ENCODE measurements around the gene ISCU. TPM values are rescaled to one million over a fixed set of nuclear protein-coding genes. Genes with fewer than 3 reads are reported as not detected.

ISCU gene
- total and polyA plus RNA-seq, 2 donors (not counting 3 experiments of a cell fraction or from before 2014, with no cell fraction given) = 74.8 to 78.6 TPM

DNA sequence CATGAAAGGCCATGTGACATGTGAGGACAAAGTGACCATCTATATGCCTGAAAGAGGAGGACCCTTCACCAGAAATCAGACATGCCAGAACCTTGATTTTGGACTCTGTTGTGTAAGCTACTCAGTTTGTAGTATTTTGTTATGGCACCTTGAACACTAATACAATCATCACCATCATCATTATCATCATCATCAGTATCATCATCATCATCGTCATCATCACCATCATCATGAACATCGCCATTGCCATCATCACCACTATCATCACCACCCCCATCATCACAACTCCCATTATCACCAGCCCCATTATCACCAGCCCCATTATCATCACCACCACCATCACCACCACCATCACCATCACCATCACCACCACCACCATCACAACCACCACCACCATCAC, 15.9 kb downstream of the ISCU start:
- BruUV-seq (replicated peaks) = no TSS peak
- POLR2A ChIA-PET = no interaction called here

More for the DNA sequence above, 15.9 kb downstream of the ISCU start:
- Histone ChIP-seq H3K4me2 (ENCODE audit: insufficient read depth, low read length) (no peak overlapping the region), H3K27me3 (ENCODE audit: control insufficient read depth in 2 of 2, insufficient read depth in 2 of 2, low read length in 2 of 2) (no peaks in the 10 kb centered on the region), H3K27ac (ENCODE audit: insufficient read depth, low read depth, low read length) (no peak overlapping the region), H3K9ac (replicated peaks; ENCODE audit: extremely low read depth, insufficient read depth, low read length) (no peak overlapping the region), H2AFZ (ENCODE audit: low read depth, low read length) (no peak overlapping the region), H3K9me1 (replicated peaks; ENCODE audit: control insufficient read depth, extremely low read depth, insufficient read depth, low read length) (no peaks in the 10 kb centered on the region), H3K36me3 (ENCODE audit: control insufficient read depth in 2 of 2, extremely low read depth in 1 of 2, insufficient read depth in 2 of 2, low read length in 2 of 2) (no peaks in the 10 kb centered on the region), H3K4me3 (replicated peaks in 1 of 3; ENCODE audit: insufficient read depth in 1 of 3, low read depth in 1 of 3, low read length in 3 of 3) (no peak overlapping the region), H3K9me3 (replicated peaks; ENCODE audit: control insufficient read depth, insufficient read depth, low read length) (no peaks in the 10 kb centered on the region), H4K20me1 (replicated peaks; ENCODE audit: control insufficient read depth, extremely low read depth, insufficient read depth, low read length) (no peaks in the 10 kb centered on the region), H3K4me1 (ENCODE audit: control insufficient read depth, extremely low read depth, insufficient read depth, low read length) (no peaks in the 10 kb centered on the region), H3K79me2 (ENCODE audit: control insufficient read depth, insufficient read depth, low read length) (no peaks in the 10 kb centered on the region)
- intact Hi-C loops (cut with micrococcal nuclease) = no loop called here
- DNase-seq (ENCODE audit: low read depth, low spot score) (no peak), FAIRE-seq (no peak)
- no peak for TF ChIP-seq POLR2AphosphoS5 (IDR thresholded peaks at IDR 0.05; ENCODE audit: insufficient read depth, low read depth, low read length)
- TF ChIP-seq EZH2 (IDR thresholded peaks at IDR 0.05; ENCODE audit: borderline replicate concordance, low read depth, low read length, severe bottlenecking) = no peak
- TF ChIP-seq CTCF (IDR thresholded peaks at IDR 0.05; ENCODE audit: extremely low read depth in 1 of 2, insufficient read depth in 1 of 2, low read depth in 1 of 2, low read length in 2 of 2) = no peak
- TF ChIP-seq MAX (IDR thresholded peaks at IDR 0.05; ENCODE audit: insufficient read depth, insufficient read length) = no peak
- TF ChIP-seq FOS (IDR thresholded peaks at IDR 0.05; ENCODE audit: borderline replicate concordance, insufficient read depth, low read length) = no peak
- no peak for TF ChIP-seq MYC (IDR thresholded peaks at IDR 0.05; ENCODE audit: low read depth, low read length)
- no peak for TF ChIP-seq POLR2A (IDR thresholded peaks at IDR 0.05; ENCODE audit: low read depth, low read length)
- TF ChIP-seq JUN (IDR thresholded peaks at IDR 0.05; ENCODE audit: borderline replicate concordance, insufficient read depth, insufficient read length, low read depth) = no peak
- TF ChIP-seq GATA2 (IDR thresholded peaks at IDR 0.05; ENCODE audit: insufficient read depth, insufficient read length, low read depth, low read length) = no peak
- CTCF ChIA-PET = interaction anchor here (2.9 kb wide), 1 partner anchor 226 kb away, joined by 9 read pairs; no protein-coding TSS in a partner anchor
- dilution Hi-C loops (cut with MboI; ENCODE audit: extremely low pct_ligation_motif_present, low sequenced_read_pairs) = no loop called here
